Posterior vena cava (tissue), 2 donors: ENCODE measurements around the gene CMKLR1. TPM values are rescaled to one million over a fixed set of nuclear protein-coding genes. Genes with fewer than 3 reads are reported as not detected.

ENCODE experiments used
- DNase-seq: peaks from one replicate; pipeline ENCODE4 v3.0.0-alpha.2; 2020; ENCODE audit warnings: low spot score
- intact Hi-C, 2 donors: fragments of 100-400 bp; cut with DNase I; formaldehyde crosslinking; loops; one replicate each; pipeline versions ENCODE4 v1.14.1 to v1.14.2; 2022 to 2023
- long read RNA-seq, 2 donors: library from polyadenylated mRNA; unstranded; transcript quantifications; one replicate each; pipeline ENCODE4 v2.0.0, GENCODE V29; 2020 to 2021
- total RNA-seq, 2 donors: library from RNA; stranded (reverse); fragmentation: NEBNext Ultra II Directional; extraction: Animal tissue kit (Norgen Biotek cat#: 25700); gene quantifications; one replicate each; pipeline ENCODE4 v1.2.1, GENCODE V29; 2021
- donor health status: DM: yes; HTN: yes; CAD: no.
- donor health status: DM: yes; HTN: yes; CAD: no.

The CMKLR1 gene, protein sequence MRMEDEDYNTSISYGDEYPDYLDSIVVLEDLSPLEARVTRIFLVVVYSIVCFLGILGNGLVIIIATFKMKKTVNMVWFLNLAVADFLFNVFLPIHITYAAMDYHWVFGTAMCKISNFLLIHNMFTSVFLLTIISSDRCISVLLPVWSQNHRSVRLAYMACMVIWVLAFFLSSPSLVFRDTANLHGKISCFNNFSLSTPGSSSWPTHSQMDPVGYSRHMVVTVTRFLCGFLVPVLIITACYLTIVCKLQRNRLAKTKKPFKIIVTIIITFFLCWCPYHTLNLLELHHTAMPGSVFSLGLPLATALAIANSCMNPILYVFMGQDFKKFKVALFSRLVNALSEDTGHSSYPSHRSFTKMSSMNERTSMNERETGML
- 10 to 100 TPM; 44.6 to 53.4 TPM for total RNA-seq
- long read RNA-seq, donor 1, full-length matches to known transcripts: 1 of 8 reads
- long read RNA-seq, donor 1, partial matches to known transcripts: 0 of 8 reads
- long read RNA-seq, donor 1, other reads (novel, unspliced or antisense): 7 of 8 reads
- long read RNA-seq, donor 2, full-length matches to known transcripts: 8 of 14 reads
- long read RNA-seq, donor 2, partial matches to known transcripts: 0 of 14 reads
- long read RNA-seq, donor 2, other reads (novel, unspliced or antisense): 6 of 14 reads

DNA sequence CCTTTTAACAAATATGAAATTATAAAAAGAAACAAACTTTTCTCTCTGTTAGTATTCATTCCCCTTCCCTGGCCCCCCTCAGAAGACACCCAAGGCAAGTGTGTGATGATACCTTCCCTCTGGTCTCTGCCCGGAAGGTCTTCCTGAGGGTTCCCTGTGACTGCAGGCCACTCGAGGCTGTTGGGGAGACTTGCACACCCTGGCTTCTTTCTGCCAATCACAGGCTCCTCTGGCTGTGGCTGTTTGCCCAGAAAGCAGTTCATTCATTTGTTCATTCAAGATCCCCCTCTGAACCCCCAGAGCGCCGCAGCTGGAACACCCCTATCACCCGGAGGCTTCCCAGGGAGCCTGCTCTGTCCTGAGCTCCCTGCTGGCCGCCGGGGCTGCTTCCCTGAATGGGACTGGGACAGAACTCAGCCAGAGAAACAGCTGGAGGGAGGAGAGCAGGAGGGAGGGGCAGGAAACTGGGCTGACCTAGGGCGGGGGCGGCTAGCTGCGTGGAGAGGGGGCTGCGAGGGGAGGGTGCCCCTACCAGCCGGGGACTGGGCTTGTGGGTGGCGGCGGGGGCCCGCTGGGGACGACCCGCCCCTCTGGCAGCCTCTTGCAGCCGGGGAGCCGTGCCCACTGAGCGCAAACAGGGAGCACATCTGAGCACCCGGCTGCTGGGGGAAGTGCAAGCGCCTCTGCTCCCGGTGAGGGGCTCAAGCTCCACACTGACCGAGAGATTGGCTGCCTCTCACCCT, at the start of gene CMKLR1:
Gene CMKLR1 (minus strand): TSS at position 397 of the 743 bp plus-strand sequence. CDS start 45,720 bp downstream, outside the sequence.
- DNase-seq: peak; percentile 90
- intact Hi-C loops: no loop called here

DNA sequence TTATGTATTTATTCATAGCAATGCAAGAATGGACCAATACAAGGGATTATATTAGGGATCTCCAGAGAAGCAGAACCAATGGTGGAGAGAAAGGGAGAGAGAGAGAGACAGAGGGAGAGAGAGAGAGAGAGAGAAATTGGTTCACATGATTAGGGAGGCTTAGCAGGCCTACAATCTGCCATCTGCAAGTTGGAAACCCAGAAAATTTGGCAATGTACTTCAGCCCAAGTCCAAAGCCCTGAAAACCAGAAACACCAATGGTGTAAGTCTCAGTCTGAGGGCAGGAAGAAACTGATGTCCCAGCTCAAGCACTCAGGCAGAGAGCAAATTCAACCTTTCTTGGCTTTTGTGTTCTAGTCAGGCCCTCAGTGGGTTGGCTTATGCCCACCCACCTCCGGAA, 48.7 kb upstream of the CMKLR1 start:
- intact Hi-C loops: no loop called here
- DNase-seq: no peak

DNA sequence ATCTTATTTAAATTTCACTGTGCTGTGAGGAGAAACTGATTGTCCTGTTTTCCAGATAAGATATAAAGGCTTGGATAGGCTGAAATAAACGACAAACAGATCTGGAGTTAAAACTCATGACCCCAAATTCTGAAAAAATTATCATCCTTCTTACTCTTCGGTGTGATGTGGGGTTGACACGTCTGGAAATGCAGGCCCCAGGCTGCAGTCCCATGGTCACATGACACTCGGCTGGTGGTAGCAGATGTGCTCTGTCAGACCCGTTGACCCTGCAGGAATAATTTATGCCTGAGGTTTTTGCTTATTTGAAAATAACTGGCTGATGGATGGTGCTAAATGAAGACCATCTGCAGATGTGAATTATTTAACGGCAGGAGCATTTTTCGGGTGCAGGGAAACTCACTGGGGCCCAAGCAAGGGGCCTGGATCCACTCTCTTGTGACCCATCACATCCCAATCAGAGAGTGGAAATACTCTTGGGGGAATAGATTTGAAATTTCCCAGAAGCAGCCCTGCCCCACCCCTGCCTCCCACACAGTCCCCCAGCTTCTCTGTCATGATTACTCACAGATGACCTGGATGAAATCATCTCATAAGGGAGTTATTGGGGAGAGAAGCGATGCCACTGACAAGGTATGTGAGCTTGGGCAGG, 47.7 kb upstream of the CMKLR1 start:
- intact Hi-C loops: no loop called here
- no peak for DNase-seq

DNA sequence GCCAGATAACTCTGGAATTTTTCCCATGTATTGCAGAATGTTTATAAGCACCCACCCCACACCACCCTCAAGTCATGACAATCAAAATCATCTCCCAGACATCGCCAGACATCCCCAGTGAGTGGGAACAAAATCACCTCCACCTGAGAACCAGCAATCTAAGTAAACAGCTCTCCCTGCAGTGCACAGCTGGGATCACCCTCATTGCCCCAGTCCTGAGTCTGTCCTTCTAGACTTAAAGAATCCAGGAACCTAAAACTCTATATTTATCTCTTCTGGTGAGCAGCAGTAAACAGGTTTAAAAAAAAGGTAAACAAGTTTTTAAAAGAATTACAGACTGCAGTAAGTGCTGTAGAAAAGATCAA, 43.3 kb upstream of the CMKLR1 start:
- intact Hi-C loops: no loop called here
- DNase-seq: no peak

DNA sequence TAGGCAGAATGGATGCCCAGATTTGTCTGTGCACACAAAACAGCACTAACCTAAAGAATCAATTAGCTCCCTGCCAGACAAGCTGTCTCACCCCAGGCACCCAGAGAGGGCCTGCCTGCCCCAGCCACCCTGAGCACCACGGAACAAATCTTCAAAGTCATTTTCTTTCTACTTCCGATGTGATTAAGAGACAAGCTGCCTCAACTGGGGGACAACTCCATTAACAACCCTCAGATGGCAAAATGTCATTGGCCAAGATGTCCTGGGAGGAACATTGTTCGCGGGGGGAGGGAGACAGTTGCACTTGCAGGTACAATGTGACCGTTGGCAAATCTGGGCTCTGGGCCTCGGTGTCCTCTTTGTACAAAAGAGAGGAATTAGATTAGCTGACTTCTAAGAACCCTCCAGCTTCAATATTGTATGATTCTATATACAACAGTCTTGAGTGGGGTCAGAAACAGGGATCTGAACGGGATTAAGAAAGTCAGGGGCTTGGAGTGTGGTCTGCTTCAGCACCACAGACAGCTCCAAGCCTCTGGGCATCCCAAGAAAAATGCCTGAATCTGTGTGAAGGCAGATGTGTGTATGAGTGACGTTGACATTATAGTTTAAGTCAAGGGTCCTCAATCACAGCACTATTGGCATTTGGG, 42.8 kb upstream of the CMKLR1 start:
- intact Hi-C loops: no loop called here
- DNase-seq: no peak

DNA sequence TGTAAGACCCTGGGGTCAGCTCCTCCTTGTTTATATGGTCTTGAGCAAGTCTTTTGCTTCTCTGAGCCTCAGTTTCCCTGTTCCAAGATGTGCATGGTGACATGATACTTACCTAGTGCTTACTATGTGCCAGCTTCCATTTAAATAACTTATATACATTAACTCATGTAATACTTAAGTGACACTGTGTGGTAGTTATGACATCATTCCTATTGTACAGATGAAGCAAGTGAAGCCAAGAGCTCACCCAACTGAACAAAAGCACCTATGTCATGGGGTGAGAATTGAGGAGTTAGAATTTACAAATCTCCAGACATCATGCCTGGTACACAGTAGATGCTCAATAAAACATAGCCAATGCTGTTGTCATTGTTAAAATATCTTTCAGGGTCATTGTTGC, 41.3 kb upstream of the CMKLR1 start:
- intact Hi-C loops: no loop called here
- DNase-seq: no peak

DNA sequence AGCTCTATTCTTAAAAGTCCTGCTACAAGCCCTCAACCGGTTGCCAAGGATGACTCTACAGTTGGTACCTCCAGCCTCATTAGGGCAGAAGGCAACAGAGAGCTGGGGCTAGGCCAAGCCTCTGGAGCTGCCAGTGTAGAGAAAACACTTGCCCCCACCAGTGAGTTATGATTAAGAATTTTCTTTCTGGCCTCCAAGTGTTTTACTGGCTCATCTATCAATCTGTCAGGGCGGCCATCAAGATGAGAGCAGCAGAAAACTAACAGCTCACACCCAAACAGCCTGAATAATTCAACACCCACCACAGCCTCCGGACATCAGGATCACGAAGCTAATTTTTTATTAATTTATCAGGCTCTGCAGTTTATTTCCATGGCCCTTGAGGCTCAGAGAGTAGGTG, 40.7 kb upstream of the CMKLR1 start:
- intact Hi-C loops: loop anchor here in 1 of 2 donors (5.0 kb wide), 1 partner anchor 808 kb away; no protein-coding TSS in a partner anchor
- DNase-seq: no peak

DNA sequence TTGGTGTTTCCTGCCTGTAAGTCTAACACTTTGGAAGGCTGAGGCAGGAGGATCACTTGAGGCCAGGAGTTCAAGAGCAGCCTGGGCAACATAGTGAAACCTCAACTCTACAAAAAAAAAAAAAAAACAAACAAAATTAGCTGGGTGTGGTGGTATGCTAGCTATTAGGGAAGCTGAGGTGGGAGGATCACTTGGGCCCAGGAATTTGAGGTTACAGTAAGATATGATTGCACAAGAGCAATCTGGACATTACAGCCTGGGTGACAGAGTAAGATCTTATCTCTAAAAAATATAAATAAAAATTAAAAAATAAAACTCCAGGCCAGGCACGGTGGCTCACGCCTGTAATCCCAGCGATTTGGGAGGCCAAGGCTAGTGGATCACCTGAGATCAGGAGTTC, 39.8 kb upstream of the CMKLR1 start:
- DNase-seq: no peak
- intact Hi-C loops: loop anchor here in 1 of 2 donors (5.0 kb wide), 1 partner anchor 807 kb away; no protein-coding TSS in a partner anchor

DNA sequence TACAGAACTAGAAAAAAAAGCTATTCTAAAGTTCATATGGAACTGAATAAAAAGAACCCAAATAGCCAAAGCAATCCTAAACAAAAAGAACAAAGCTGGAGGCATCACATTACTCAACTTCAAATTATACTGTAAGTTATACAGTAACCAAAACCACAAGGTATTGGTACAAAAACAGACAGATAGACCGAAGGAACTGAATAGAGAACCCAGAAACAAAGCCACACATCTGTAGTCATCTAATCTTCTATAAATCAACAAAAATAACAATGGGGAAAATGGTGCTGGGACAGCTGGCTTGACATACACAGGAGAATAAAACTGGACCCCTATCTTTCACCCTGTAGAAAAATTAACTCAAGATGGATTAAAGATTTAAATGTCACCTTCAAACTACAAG, 38.1 kb upstream of the CMKLR1 start:
- no peak for DNase-seq
- intact Hi-C loops: loop anchor here in 1 of 2 donors (5.0 kb wide), 1 partner anchor 805 kb away; no protein-coding TSS in a partner anchor

DNA sequence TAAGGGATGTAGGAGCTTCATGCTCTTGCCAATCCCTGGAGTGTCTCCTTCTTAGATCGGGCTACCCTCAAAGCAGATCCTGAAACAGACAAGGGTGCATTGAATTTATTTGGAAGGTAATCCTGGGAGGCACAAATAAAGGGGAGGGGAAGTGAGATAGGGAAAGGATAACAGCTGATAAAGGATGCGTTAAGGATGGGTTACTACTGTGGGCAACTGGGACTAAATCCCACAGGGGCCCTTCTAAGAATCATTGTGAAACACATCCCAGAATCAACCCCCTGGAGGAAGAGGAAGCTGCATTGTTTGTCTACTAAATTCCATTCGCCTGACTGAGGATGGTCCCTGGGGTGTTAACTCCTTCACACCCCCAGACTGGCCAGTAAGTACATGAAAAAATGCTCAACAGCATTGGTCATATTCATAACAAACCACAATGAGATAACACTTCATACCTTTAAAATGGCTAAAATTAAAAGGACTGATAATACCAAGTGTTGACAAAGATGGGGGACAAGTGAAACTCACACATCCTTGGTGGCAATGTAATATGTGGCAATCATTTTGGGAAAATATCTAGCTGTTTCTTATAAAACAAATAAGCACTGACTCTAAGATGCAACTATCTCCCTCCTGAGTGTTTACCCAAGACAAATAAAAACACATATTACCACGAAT, 37.0 kb upstream of the CMKLR1 start:
- DNase-seq: no peak
- intact Hi-C loops: loop anchor here in 1 of 2 donors (5.0 kb wide), 1 partner anchor 804 kb away; no protein-coding TSS in a partner anchor

DNA sequence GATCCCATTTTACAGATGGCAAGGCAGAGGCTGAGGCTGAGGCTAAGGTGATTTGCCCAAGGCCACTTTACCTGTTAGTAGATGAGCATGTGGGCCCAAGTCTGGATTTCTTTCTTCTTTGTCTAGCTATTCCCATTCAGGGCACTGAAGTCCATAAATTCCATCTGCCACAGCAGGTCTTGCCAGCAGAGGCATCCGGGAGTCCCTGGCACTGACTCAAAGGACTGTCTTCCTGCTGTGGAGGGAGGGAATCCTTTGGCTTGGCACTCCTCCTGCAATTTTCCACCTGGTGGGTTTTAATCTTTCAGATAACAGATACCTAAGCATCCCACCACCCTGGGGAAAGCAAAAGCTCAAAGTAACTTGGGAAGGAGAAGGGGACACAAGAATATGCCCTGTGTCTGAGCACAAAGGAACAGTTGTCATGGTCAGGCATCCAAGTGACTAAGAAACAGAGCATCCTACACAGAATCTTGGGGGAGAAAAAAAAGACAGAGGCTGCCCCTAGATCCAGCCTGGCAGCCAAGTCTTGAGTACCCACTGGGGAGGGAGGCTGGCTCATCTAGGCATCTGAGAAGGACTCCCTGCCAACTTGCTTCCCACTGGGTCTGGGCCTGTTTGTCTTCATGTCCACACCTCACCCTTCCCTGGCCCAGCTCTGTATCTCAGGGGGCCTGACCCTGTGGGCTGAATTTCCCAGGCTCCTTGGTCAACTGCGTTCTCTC, 35.6 kb upstream of the CMKLR1 start:
- no peak for DNase-seq
- intact Hi-C loops: loop anchor here in 1 of 2 donors (5.0 kb wide), 1 partner anchor 802 kb away; no protein-coding TSS in a partner anchor

DNA sequence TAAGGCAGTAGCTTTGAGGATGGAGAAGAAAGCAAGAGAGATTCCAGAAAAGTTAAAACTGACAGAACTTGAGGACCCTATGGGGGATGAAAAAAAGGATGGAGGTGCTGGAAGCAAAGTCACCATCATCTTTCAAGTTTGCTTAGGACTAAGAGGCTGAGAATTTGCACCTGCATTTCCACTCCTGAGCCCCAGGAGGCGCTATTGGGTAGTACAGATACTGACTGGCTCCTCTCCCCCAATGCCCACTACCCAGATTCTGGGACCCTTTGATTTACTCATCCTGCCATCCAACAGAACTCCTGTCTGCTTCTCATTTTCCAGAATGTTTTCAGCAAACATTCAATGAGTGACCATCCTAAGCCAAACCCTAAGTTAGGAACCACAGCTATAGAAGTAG, 34.0 kb upstream of the CMKLR1 start:
- intact Hi-C loops: no loop called here

DNA sequence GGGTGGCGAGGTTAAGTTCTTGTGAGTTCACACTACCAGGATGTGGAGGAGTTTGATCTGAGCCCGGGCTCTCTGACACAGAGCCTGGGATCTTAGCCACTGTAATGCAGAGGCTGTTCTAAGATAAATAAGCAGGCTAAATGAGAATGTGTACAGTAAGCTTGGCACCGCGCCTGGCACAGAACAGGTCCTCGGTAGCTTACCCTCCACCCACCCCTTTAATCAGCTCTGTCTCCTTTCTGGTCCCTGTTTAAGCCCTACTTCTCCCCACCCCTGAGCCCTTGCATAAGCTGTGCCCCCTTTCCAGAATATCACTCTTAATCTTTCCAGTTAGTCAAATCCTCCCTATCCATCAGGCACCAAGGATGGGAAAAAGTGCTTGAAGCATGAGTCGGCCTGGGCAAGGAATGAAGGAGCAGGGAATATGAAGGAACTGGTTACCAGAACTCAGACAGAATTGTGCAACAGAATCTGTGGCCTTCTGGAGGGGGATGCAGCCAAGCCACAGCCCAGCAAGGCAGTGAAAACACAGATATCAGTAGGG, 32.8 kb upstream of the CMKLR1 start:
- peak; percentile 84 for DNase-seq
- intact Hi-C loops: loop anchor here in 1 of 2 donors (2.0 kb wide), 1 partner anchor 31 kb away; no protein-coding TSS in a partner anchor

More for the DNA sequence above, 34.0 kb upstream of the CMKLR1 start:
- DNase-seq: no peak

DNA sequence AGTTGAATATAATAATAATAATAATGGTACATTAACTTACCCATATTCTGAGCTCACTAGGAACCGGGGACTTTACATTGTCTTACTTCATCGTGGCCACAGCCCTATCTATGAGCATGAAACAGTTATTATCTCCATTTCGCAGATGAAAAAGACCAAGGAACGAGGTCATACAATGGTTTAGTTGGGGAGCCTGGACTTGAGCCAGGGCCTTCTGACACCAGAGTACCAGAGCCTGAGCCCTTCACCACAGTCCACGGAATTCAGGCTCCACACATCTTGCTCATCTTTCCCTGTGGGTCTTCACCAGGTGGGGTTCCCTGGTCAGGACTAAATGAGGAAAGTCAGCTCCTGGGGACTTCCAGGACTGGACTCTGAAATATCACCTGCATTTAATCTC, 31.3 kb upstream of the CMKLR1 start:
- intact Hi-C loops: loop anchor here in 1 of 2 donors (2.0 kb wide), 1 partner anchor 30 kb away; no protein-coding TSS in a partner anchor
- DNase-seq: no peak

DNA sequence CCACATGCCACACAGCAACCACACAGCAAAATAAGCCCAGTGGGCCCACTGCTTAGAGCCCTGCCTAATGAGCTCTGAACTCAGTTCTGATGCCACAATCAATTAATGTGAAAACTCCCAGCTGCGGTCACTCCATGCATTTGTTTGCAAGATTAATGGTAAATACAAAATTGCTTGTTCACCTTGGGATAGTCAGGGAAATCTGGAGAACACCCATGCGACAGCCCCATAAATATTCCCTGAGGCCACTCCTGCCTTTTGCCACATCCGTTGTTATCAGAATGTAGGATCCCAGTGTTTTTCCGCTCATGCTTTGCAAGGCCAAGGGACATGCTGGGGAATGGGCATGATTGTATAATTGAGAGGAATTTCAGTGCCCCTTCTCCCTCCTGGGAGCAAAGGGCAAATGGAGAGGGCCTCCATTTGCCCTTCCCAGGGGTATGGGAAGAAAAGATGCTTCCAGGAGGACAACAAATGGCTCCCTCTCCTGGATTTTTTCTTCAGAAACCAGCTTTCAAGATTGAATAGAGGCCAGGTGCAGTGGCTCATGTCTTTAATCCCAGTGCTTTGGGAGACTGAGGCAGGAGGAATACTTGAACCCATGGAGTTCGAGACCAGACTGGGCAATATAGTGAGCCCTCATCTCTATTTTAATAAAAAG, 30.8 kb upstream of the CMKLR1 start:
- intact Hi-C loops: loop anchor here in 1 of 2 donors (2.0 kb wide), 1 partner anchor 29 kb away; no protein-coding TSS in a partner anchor
- DNase-seq: no peak

DNA sequence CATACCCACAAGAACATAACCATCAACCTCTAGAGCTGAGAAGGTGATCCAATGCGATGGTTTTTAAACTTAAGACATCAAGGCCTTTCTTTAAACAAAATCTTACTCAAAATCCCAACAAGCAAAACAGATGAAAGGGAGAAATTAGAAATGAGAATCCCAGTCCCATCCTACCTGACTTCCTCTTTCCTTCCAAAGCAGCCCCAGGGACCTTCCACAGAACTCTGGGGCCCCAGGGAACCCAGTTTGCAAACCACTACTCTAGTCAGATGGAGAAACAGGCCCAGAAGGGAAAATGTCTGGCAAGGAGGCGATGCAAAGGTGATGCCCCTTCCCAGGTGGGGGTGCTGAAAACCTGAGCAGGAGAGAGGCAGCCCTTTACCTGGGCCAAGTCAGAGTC, 29.0 kb upstream of the CMKLR1 start:
- intact Hi-C loops: no loop called here
- DNase-seq: no peak

DNA sequence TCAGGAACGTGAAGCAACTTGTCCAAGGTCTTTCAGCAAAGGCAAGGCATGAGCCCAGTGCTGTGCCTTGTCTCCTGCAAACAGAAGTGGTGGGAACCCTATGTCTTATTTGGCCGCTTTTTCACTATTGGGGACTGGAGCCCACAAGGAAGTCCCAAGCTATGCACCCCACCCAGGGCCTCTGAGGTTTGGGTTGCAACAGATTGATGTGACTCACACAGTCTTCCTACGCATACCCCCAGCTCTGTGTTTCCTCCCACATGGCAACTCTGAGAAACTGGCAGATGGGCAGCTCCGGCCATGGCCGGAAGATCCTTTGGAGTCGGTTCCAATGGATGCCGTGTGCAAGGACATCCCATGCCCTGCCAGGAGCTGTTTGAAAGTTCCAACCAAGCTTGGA, 28.3 kb upstream of the CMKLR1 start:
- intact Hi-C loops: no loop called here
- DNase-seq: no peak
